NCI-H2029 (cell line): ENCODE data around the gene SNX1.
"Not testable (repeated sequence)": the region's sequence is repeated elsewhere in the genome, so short reads cannot be mapped to it uniquely, and the experiment has no call there.

Experiments used
- DNase-seq: peaks from one replicate; lab custom pipeline; 2025; lab: John Stamatoyannopoulos, UW

SNX1 gene

DNA sequence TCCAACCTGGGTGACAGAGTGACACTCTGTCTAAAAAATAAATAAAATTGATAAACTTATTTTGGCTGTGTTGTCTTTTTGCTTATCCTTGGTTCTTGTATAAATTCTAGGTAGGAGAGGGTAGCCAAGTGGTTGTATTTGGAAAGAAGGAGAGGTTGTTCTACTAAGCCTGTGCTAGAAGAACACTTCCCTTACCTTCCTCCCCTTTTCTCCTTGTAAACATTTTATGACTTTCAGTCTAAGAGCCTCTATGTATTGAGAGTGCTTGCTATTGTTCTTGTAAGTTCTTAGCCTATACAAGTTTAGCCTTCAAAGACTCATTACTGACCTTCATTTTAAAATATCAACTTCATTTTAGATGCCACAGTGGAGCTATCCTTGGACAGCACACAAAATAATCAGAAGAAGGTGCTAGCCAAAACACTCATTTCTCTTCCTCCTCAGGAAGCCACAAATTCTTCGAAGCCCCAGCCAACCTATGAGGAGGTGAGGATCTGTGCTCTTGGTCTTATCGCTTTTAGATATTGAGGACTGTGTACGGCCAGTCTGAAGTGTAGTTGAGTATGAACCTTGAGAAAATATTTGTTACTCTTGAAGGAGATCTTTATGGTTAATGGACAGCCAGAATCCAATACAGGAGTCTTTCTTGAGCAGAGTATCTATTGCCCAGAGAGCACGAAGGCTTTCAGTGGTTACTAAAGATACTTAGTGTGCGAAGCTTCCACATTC is 22.1 kb downstream of the SNX1 start:
- DNase-seq: no peak

DNA sequence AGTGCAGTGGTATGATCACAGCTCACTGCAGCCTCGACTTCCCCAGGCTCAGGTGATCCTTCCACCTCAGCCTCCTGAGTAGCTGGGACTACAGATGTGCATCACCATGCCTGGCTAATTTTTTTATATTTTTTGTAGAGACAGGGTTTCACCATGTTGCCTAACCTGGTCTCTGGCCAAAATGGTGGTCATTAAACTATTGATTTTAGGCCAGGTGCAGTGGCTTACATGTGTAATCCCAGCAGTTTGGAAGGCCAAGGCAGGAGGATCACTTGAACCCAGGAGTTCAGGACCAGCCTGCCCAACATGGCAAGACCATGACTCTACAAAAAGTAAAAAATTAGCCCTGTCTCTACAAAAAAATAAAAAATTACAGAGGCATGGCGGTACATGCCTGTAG is 24.5 kb downstream of the SNX1 start:
- DNase-seq: not testable (repeated sequence)

- no peak for DNase-seq
Observed at GRCh38 chr15:64121614-64122013, 25.8 kb downstream of the SNX1 start.

DNA sequence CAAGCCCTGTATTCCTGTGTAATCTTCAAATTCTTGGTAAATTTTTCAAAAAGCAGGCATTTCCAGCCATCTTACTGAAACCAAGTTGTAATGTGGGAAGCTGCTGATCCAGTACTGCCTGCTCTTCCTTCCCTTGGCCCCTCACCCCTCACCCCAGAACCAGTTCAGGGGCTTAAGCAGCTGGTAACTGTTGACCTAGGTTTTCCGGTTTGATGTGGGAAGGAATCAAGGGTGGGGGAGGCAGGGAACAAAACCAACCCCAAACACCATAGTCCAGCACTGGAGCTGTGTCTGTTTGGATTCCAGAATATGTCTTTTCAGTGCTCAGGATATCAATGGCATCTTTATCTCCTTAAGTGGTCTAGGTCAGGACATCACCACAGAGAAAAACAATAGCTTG is 26.7 kb downstream of the SNX1 start:
- no peak for DNase-seq

DNA sequence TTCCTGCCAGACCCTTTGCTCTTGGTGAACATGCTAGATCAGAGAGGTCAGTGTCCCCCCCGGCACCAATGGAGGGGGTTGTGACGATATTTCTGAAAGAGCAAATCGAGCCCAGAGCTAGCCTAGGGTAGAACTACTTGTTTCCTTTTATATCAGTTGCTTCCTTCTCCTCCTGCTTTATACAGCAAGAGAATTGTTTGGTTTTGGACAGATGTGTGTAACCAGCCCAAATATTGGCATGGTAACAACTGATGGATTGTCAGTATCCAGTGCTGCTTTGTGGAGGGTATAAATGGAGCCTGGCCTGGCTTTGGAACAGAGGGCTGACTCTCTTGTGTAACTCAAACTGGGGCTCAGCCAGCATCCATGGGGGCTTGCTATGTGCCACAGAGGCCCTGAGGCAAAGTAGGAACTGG is 27.2 kb downstream of the SNX1 start:
- no peak for DNase-seq

- DNase-seq: no peak
Observed at GRCh38 chr15:64125978-64126377, 30.2 kb downstream of the SNX1 start.

- DNase-seq: no peak
Observed at GRCh38 chr15:64127521-64128270, 31.9 kb downstream of the SNX1 start.

DNA sequence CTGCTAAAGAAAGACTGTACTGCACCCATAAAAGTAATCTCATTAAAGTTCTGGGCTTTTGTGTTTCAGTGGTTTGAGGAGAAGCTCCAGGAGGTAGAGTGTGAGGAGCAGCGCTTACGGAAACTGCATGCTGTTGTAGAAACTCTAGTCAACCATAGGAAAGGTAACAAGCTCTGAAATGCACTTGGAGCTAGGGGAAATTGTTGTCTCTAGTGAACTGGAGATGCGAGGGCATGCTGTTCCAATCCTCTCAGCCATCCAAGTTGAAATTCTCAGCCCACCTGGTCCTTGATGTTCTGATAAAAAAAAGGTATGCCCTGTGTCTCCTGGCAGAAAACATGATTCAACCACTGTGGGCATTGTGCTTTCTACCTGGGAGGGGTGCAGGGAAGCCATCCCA is 34.4 kb downstream of the SNX1 start:
- DNase-seq: no peak

- no peak for DNase-seq
Observed at GRCh38 chr15:64131547-64131946, 35.8 kb downstream of the SNX1 start.

- no peak for DNase-seq
Observed at GRCh38 chr15:64132217-64132616, 36.4 kb downstream of the SNX1 start.

GRCh38 chr15:64133623-64134344 is 38.0 kb downstream of the SNX1 start:
- no peak for DNase-seq

DNA sequence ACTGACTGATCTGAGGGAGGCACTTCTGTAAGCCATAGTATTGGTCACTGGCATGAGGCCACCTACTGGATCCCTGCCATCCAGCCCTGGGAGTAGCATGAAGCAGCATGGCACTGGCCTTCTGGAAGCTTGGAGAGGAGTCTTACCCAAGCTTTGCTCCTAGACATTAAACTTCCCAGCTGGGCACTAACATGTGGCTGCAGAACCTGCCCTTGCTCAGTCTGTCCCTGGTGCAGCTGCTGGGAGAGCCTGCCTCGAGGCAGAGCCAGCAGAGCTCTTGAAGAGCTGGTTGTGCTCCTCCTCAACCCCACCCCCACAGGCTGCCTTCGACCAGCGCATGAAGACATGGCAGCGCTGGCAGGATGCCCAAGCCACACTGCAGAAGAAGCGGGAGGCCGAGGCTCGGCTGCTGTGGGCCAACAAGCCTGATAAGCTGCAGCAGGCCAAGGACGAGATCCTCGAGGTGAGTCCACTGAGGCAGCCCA is 38.6 kb downstream of the SNX1 start:
- DNase-seq: peak; percentile 62

DNA sequence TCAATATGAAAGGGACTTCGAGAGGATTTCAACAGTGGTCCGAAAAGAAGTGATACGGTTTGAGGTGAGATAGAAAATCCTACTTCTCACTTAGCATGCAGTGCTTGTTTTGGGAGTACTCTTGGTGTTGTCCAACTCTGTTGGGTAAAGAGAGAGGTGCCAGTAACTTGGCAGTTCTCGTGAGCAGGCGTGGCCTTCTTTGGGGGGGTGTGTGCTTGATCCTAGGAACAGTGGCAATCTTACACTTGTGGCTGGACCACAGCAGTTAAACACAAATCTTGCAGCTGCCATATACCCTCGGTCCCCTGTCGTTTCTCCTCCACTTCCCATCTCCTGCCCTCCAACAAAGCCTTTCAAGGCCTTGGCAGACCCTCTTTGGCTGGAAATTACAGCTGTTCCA is 40.6 kb downstream of the SNX1 start:
- DNase-seq: no peak

- no peak for DNase-seq
Observed at GRCh38 chr15:64137226-64137833, 41.5 kb downstream of the SNX1 start.

DNA sequence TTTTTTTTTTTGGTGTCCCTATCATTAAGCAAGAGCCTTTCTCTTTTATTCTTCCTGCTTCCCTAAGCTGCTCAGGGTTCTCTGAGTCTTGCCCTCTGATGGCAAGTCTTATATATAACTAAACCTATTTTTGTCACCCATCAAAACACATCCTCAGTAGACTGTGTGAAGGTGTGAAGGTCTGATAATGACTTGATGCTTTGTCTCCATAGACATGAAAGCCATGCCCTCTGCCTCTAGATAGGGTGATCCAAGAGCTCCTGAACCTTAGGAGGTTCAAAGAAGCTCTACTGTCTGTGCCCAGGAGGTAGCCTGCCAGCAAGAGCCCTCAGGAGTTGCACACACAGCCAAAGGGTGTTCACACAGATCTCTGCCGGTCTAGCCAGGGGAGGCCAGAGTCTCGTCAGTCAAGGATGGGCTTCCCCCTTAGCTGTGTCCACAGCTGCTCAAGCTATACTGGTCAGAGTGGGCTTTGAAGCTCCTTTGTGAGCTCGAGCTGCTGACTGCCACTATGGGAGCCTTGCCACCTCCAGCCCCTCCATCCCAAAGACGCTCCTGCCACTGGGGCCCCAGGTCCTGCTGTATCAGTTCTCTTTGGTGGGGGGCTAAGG is 42.7 kb downstream of the SNX1 start:
- DNase-seq: no peak

DNA sequence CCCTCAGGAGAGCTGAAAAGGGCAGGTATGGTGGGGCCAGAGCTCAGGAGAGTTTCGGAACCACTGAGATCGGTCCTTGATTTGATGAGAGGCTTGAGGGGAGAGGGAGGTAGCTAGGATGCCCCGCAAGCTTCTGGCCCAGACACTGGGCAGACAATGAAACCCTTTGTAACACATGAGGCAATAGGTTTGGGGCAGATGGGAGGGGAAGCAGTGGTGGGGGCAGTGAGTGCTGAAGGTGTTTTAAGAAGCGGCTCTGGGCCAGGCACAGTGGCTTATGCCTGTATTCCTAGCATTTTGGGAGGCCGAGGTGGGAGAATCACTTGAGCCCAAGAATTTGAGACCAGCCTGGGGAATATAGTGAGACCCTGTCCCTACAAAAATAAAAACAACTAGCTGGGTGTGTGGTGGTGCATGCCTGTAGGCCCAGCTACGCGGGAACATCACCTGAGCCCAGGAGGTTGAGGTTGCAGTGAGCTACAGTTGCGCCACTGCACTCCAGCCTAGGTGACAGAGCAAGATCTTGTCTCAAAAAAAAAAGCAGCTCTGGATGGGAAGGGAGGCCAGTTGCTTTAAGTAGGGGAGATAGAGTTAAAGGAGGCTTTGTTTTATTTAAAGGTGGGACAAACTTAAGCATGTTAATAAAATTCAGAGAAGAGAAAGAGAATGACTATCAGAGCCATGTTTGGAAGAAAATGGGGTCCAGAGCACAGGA is 46.2 kb downstream of the SNX1 start:
- DNase-seq: no peak

DNA sequence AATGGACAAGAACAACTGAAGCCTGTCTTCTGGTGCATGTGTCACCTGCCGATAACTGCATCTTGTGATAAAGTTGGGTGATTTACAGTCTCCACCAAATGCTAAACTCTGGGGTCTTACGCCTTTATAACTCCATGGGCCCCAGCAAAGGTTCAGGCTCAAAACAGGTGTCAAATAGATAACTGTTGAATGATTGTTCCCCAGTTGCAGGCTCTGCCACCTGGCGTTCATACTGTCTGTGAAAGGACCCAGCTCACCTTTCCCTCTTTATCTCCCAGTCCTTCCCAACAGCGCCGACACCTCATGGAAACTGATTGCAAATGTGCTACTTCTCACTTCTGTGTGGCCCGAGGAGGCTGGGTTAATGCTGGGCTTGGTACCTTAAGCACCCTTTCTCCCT is 47.5 kb downstream of the SNX1 start:
- DNase-seq: no peak

- no peak for DNase-seq
Observed at GRCh38 chr15:64144192-64144564, 48.4 kb downstream of the SNX1 start.

DNA sequence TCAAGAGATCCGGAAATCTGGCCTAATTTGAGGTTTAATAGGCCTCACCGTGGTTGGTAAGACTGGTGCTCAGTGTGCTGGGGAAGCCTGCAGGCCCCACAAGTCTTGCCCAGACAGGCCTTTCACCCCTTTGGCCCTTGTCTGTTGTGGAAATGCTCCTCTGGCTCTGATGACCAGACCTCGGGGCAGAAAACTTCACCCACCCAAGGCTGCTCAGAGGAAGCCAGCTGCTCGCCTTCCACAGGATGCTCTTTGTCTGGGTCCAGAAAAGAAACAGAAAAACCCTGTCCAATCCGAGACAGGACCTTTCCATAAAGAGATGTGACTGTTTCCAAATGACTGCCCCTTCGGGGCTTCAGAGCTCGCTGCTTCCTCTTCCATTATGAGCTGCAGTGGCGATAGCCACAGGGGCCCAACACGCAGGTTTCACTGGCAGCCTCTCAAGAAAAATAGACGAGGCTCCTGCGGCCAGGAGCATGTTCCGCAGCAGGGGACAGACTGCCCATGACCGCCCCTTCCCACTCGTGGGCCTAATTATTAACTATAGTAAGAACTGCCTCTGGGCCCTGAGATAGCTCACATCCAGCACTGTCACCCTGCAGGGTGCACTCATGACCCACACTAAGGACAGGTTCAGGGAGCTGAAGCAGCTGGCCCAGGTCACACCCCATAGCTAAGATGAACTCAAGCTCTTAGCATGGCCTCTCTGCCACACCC is 48.9 kb downstream of the SNX1 start:
- no peak for DNase-seq

- DNase-seq: no peak
Observed at GRCh38 chr15:64146041-64146440, 50.3 kb downstream of the SNX1 start.

DNA sequence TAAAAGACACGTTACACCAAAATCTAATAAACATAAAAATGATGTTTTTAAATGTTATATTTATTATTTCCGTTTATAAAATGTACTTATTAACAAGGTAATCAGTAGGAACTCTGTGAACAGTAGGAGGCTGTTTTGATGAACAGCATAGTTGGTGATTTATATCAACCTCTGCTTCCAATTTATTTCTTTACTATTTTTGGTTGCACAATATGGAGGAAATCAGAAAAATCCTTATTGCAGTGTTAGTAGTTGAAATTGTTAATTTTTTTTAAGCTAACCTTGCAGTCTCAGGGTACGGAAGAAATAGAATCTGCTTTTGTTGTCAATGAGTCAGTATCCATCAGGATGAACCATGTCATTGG is 50.7 kb downstream of the SNX1 start:
- DNase-seq: no peak
